GM18907 (cell line): Measurements from ENCODE around the gene CCDC192.

Source experiments
- ATAC-seq: cut with Tn5 transposase; IDR thresholded peaks from one replicate; pipeline ENCODE4 v1.9.1; 2021; ENCODE audit warnings: mild to moderate bottlenecking, moderate library complexity; ENCODE audit not compliant: unreplicated experiment

CCDC192 gene

DNA sequence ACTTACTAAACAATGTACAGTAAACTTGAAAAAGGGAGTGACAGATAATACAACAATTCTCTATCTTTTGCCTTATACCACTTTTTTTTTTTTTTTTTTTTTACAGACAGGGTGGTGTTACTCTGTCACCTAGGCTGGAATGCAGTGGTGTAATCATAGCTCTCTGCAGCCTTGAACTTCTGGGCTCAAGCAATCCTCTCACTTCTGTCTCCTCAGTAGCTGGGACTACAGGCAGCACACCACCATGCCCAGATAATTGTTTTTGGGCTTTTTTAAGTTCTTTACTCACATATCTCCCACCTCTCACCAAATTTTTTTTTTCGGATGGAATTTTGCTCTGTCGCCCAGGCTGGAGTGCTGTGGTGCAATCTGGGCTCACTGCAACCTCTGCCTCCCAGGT, 208.4 kb downstream of the CCDC192 start:
- no peak for ATAC-seq

DNA sequence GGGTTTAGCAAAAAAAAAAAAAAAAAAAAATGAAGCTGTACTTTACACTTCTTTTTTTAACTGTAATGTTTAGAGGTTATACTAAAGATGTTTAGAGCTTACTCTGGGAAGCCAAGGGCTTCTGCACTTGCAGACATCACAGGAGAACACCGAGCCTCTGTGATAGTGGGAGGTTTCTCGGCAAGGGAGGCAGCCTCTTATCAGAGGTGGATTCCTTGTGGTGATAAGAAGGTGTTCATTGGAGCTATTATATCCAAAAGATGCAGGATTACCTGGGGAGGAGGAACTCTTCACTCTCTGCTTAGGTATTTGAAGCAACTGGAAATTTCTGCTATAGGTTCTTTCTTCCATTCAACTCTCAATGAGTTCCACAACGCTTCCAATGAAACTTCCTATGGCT, 209.2 kb downstream of the CCDC192 start:
- no peak for ATAC-seq

DNA sequence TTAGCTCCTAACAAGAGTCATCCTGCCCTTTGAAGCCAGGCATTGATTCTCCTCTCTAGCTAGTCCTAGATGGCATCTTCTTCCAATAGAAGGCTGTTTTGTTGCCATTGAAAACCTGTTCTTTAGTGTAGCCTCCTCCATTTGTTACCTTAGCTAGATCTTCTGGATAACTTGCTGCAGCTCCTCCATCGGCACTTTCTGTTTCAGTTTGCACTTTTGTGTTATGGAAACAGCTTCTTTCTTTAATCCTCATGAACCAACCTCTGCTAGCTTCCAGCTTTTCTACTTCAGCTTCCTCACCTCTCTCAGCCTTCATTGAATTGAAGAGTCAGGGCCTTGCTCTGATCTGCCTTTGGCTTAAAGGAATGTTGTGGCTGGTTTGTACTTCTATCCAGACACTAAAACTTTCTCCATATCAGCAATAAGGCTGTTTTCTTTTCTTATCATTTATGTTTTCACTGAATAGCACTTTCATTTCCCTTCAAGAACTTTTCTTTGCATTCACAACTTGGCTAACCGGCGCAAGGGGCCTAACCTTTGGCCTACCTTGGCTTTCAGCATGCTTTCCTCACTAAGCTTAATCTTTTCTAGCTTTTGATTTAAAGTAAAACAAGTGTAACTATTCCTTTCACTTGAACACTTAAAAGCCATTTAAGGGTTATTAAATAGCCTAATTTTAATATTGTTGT, 213.8 kb downstream of the CCDC192 start:
- no peak for ATAC-seq

DNA sequence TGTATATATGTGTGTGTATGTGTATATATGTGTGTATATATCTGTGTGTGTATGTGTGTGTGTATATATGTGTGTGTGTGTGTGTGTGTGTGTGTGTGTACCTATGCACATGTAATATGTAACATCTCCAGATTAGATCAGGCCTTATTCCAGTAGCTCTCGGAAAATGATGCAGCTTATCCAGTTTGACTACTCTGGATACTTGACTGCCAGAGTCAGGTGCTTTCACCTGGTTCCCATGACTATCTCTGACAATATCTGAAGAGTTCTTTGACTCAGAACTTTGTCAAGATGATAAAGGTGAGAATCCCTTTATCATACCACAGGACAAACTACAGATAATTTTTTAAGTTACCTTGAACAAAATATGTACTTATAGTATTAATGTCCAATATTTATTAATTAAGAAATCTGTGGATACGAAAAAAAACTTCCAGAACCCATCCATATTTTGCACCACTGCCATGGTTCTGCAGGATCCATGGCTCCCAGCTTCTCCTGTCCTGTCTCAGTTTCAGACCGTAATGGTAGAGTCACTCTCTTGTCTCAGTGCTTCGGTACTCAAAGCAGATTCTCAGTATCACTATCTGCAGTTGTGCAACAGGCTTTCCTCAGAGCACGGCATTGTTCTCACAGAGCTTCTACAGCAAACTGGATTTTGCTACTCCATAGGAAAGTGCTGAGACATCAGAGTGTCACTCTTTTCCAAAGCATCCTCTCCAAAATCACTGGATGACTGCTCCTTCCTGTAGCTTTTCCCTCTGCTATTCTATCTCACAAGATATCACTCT, 216.0 kb downstream of the CCDC192 start:
- no peak for ATAC-seq

DNA sequence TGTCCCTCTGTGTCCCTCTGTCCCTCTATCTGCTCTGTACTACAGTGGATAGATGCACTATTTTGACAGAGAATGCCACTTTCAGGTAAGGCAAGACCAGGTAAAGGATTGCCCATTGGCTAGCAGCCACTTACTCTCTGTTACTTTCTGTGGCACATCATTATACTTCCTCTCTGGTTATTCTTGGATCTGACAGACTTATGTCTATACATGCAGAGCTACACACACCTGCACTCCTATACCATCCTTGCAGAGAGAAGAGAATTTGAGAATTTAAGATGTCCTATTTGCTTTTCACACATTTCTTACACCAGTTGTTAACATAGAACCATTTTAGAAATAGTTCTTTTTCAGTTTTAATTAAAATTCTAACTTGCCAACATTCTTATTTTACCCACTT, 216.6 kb downstream of the CCDC192 start:
- ATAC-seq, result no peak

DNA sequence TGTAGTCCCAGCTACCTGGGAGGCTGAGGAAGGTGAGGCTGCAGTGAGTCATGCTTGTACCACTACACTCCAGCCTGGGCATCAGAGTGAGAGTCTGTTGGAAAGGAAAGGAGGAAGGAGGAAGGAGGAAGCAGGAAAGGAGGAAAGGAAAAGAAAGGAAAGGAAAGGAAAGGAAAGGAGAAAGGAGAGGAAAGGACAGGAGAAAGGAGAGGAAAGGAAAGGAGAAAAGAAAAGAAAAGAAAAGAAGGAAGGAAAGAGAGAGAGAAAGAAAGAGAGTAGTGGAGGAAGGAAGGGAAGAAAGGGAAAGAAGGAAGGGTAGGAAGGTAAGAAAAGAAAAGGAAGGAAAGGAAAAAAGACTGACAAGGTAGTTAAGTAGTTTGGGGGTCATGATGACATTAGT, 217.7 kb downstream of the CCDC192 start:
- no peak for ATAC-seq

DNA sequence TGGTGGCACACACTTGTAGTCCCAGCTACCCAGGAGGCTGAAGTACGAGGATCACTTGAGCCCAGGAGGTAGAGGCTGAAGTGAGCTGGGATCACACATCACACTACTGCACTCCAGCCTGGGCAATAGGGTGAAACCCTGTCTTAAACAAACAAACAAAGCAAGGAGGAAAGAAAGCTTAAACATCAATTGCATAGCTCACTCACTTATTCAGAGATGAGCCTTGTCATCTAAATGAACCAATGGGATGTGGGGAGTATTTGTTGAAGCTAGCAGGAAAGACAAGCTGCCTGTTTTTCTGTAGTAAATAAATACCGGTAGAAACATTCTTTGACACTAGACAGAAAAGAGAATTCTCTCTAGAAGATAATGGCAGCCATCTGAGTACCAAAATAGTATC, 219.4 kb downstream of the CCDC192 start:
- no peak for ATAC-seq

DNA sequence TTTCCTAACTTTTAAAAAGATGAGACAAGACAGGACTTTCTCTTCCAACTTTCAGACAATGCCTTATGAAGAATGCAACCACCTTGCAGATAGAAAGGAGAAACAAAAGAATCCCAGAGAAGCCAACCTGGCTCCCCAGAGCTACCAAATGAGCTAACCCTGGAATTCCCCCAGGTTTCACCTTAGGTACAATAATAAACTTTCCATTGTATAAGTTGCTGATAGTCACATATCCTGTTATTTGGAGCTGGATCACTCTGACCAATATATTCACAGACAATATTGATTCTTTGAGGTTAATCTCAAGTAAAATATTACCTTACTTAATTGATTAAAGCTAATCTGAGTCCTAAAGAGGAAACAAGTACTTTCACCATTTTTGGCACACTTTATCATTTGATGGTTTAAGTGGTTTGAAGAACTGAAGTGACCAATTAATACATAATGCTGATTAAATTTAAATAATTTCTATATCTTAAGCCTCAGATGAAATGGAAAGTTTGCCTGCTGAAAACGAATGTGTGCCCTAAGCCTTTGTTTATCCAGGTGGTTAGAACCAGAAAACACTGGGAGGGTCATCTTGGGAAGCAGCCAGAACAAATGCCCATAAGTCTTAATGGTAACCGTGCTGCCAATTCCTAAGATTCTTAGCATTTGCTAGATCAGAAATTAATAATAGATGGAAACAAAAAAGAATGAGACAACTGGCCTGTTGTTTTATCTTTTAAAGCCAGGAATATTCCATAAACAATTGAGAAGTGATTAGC, 220.8 kb downstream of the CCDC192 start:
- ATAC-seq, result peak; percentile 48

DNA sequence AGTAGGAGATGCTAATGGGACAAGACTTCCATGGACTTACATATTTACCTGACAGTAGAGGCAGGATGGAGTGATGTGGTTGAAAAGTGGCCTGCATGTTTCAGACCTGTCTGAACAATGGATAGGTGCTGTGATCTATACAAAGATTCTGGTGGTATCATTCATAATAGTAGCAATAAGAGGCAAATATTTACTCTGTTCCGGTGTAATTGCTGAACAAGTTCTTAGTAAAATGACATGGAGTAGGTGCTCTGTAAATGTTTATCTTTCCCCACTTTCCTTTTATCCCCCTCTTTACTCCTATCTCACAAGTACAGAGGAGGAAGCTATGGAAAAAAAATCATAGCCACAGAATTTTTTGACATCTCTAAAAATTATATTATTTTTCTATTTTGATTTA, 221.4 kb downstream of the CCDC192 start:
- no peak for ATAC-seq

DNA sequence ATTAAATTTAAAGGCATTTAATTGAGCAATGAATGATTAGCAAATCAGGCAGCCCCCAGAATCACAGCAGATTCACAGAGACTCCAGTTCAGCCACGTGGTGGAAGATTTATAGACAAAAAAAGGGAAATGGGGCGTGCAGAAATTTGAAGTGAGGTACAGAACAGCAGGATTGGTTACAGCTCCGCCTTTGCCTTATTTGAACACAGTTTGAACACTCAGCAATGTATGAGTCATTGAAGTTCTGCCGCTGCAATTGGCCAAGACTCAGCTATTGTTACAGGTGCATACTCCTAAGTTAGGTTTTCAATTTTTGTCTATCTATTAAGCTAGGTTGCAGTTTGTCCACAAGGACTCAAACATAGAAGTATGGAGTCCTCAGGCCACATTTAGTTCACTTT, 222.7 kb downstream of the CCDC192 start:
- no peak for ATAC-seq

DNA sequence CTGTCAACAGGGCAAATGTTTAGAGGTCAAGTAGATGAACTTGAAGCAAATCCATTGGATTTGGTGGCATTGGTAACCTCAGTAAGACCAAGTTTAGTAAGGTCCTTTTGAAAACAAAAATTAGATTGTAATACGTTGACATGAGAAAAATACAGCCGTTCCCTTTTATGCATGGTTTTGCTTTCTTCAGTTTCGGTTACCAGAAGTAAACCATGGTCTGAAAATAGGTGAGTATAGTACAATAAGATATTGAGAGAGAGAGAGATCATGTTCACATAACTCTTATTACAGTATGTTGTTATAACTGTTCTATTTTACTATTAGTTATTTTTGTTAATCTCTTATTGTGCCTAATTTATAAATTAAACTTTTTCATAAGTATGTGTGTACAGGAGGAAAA, 223.8 kb downstream of the CCDC192 start:
- ATAC-seq, result no peak

DNA sequence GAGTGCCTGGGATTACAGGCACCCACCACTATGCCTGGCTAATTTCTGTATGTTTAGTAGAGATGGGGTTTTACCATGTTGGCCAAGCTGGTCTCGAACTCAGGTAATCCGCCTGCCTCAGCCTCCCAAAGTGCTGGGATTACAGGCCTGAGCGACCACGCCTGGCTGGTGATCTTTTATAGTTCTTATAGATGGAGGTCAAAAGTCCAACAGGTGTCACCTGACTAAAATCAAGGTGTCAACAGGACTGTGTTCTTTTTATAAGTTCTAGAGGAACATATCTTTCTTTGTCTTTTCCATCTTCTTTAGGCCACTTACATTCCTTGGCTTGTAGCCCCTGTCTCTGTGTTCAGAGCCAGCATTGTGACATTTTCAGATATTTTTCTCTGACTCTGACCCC, 224.9 kb downstream of the CCDC192 start:
- no peak for ATAC-seq

DNA sequence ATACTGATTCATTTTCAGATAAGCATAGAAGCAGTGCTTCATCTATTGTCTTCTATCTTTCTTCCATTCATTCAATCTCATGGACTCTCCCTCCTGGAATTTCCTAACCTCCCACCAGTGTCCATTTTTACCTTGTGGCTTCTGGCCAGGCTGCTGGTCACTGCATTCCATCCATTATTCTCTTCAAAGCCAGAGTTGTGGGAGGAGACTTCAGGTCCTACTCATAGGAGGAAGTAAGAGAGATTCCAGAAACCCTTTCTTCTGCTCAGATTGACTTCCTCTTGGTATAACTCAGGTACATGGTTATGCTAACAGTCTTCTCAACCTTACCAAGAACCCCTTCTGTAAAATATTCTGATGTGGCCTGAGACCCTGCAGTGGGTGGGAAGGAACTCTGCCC, 227.1 kb downstream of the CCDC192 start:
- no peak for ATAC-seq

DNA sequence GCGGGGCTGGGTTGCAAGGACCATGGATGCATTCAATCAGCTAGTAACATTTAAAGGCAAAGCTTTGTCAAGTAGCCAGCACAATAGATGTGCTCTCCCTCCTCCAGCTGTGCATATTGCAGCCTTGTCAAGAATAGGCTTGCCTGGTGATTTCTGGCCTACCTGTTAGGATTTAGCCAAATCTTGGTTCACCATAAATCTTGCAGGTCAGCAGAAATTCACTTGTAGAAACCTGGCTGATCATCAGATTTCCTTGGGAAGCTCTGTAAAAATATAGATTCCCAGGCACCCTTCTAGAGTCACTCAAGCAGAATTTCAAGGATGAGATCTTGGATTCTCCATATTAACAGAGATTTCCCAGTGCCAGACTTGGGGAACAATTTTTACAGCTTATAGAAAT, 228.2 kb downstream of the CCDC192 start:
- ATAC-seq, result no peak

DNA sequence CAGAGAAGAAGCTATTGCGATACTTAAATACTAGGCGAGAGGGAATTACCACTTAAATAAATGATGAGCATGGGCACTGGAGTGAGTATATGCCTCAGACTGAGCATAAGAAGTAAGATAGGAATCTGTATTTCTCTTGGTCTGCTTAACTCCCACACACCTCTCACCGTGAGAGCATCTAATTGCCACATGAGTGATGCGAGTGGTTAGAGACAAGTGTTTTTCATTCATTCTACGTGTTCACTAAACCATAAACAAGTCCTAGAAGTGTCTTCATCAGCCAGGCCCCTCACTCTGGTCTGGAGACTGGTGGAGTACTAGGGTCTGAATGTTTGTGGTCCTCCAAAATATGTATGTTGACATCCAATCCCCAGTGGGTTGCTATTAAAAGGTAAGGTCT, 230.2 kb downstream of the CCDC192 start:
- no peak for ATAC-seq

DNA sequence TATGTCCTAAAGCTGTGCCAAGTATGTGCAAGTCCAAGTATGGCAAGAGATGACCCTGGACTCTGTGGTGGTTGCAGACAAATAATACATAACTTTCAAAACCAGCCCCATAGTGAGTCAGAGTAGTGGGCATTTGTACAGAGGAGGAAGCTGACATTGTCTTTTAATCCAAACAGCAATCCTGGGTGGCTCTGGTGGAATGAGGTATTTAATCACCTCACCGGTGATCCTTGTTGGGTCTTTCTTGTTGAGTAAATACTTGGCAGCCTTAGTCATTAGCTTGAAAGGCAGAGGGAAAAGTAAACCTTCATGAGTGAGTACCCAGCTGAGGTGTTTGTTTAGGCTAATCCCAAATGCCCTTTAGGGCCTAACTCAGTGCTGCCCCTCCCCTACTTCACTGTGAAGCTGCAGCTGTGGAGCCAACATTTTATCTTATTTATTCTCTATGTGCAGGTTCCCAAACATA, 231.6 kb downstream of the CCDC192 start:
- ATAC-seq, result no peak

DNA sequence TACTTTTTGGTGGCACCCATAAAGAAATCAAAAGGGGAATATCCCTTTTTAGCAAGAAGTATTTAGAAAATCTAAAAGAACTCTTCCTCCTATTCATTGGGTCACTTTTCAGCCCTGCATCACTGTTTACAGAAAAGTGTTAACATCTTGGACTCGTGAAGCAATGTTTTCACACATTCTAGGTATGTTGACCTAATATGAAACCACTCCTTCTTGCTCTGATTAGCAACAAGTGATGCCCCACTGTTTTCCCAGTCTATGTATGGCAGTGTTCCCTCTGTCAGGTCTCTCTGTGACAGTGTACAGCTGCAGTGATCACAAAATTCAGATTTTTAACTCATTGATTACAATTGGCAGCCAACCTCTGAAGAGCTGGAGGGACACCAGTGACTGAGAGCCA, 232.2 kb downstream of the CCDC192 start:
- no peak for ATAC-seq

DNA sequence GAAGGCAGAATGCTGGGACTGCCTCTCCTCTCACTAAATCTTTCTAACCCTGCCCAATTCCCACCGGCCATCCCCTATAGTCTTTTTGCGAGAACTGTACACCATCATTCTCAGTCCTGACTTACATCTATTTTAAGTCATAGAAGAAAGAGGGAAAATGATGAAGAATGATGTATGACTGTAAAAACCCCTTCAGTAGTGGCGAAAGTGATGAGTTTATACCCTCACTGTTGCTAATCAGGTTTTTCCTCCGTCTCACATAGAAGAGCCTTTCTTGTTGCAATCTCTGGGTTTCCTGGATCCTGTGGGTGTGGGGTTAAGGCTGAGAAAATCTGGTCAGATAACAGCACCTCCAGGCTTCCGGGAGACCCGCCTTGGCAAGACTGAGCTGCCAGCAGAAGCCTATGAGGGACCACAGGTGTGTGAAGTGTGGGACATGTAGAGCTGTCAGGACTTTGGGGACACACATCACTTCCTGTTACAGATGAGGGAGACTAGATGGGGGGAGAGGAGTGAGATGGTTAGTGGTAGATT, 233.3 kb downstream of the CCDC192 start:
- ATAC-seq, result no peak

DNA sequence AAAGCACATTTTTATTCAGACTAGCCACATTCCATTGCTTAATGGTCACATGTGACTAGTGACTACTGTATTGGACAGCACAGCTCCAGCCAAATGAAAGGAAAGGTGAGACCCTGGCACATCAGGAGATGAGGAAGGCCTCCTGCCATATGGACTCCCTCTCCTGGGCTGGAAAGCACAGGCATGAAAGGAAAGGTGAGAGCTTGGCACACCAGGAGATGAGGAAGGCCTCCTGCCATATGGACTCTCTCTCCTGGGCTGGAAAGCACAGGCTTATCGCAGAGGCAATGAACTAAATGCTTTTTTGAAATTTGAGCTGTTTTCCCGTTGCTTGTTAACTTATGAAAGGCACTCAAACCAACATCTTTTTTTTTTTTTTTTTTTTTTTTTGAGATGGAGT, 235.6 kb downstream of the CCDC192 start:
- ATAC-seq, result no peak

DNA sequence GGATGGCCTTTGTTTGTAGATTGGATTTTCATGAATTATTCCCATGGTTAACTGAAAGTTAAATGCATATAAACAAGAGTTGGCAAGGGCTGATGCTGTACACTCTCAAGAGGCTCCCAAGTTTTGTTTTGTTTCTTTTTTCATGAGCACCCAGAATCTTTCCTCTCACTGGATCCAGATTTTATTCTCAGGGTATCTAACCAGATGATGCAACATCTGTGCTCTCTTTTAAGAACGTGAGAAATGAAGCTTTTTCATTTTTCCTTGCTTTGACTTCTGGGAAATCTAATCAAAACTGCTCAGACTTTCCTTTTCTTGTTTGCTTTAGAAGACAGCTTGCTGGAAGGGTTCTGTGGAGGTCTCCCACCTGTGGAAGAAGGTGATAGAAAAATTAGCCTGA, 237.7 kb downstream of the CCDC192 start:
- ATAC-seq, result no peak

DNA sequence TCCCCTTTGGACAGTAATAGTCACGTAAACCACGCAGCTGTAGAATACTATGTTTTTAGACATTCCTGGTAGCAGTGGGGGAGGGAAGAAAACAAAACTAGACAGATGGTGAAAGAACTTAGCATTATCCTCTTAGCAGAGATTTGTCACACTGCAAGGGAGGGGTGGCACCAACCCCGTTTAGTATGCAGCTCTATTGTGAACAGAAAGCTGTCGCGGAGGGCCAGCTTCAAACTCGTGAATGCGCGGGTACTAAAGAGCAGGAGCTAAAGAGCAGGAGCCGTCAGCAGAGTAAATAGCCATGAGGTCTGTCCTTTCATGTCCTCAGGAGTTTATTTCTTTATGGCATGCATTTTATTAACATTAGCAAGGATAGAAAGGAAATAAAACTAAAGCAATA, 238.5 kb downstream of the CCDC192 start:
- no peak for ATAC-seq
